OCI-LY7 (cell line): Measurements from ENCODE around the gene NDUFS6. TPM values are rescaled to one million over a fixed set of nuclear protein-coding genes. Genes with fewer than 3 reads are reported as not detected.

Experiments
- BruUV-seq: library from RNA; stranded (reverse); fragments of 400-500 nt; replicated peaks from 2 replicates; lab custom pipeline; 2021; lab: Mats Ljungman, UMichigan
- CTCF ChIA-PET: fragments of 300-600 bp; sonication (Branson Sonifier 250); formaldehyde crosslinking; loops from one replicate; lab custom pipeline; 2022; ENCODE audit warnings: antibody characterized with exemption; ENCODE audit not compliant: unreplicated experiment; lab: Charles Lee
- POLR2A ChIA-PET: fragments of 300-600 bp; sonication (Branson Sonifier 250); formaldehyde crosslinking; loops from one replicate; lab custom pipeline; 2022; ENCODE audit warnings: antibody characterized with exemption; lab: Charles Lee
- DNase-seq: peaks from one replicate; pipeline ENCODE4 v3.0.0-alpha.2; 2015; ENCODE audit warnings: low spot score
- H2AFZ ChIP-seq: fragments of 200-600 bp; sonication (generic), shearing (Covaris generic); 2 replicates; pipeline ENCODE4 v1.6.1; 2014; ENCODE audit warnings: mild to moderate bottlenecking, antibody characterized with exemption, low read length, moderate library complexity
- H3K27ac ChIP-seq: fragments of 200-600 bp; sonication (generic); 2 replicates; pipeline ENCODE4 v1.5.1; 2014; ENCODE audit warnings: mixed run types, low read depth, mild to moderate bottlenecking, moderate library complexity, low read length, inconsistent platforms; ENCODE audit not compliant: poor library complexity, severe bottlenecking
- H3K36me3 ChIP-seq: fragments of 200-600 bp; sonication (generic); 2 replicates; pipeline ENCODE4 v1.6.1; 2014; ENCODE audit warnings: mild to moderate bottlenecking, antibody characterized with exemption, low read length, moderate library complexity, mixed read lengths; ENCODE audit not compliant: insufficient read depth
- H3K4me1 ChIP-seq: fragments of 200-600 bp; sonication (generic); 2 replicates; pipeline ENCODE4 v1.5.1; 2014; ENCODE audit warnings: mild to moderate bottlenecking, low read length; ENCODE audit not compliant: insufficient read depth, poor library complexity, severe bottlenecking
- H3K4me2 ChIP-seq: fragments of 200-600 bp; sonication (generic); 2 replicates; pipeline ENCODE4 v1.6.1; 2014; ENCODE audit warnings: mild to moderate bottlenecking, low read length
- H3K4me3 ChIP-seq: fragments of 200-600 bp; sonication (generic); 2 replicates; pipeline ENCODE4 v1.5.1; 2014; ENCODE audit warnings: mild to moderate bottlenecking, low read depth, low read length; ENCODE audit not compliant: poor library complexity, severe bottlenecking
- H3K79me2 ChIP-seq: fragments of 200-600 bp; sonication (generic); 2 replicates; pipeline ENCODE4 v1.6.1; 2016; ENCODE audit warnings: low read depth, mild to moderate bottlenecking, low read length, moderate library complexity, mixed read lengths; ENCODE audit not compliant: insufficient read depth
- H3K9me2 ChIP-seq: fragments of 200-600 bp; sonication (generic); 2 replicates; pipeline ENCODE4 v1.6.1; 2016; ENCODE audit warnings: mild to moderate bottlenecking, low read length, mixed read lengths; ENCODE audit not compliant: insufficient read depth
- H3K9me3 ChIP-seq: fragments of 200-600 bp; sonication (generic); 2 replicates; pipeline ENCODE4 v1.6.1; 2014; ENCODE audit warnings: mild to moderate bottlenecking, mixed run types, low read length, mixed read lengths
- H4K20me1 ChIP-seq: fragments of 200-600 bp; sonication (generic); 2 replicates; pipeline ENCODE4 v1.6.1; 2014; ENCODE audit warnings: mild to moderate bottlenecking, antibody characterized with exemption, low read length, moderate library complexity, mixed read lengths; ENCODE audit not compliant: insufficient read depth
- EZH2phosphoT487 ChIP-seq: fragments of 200-600 bp; sonication (generic); IDR thresholded peaks from 2 replicates; pipeline ENCODE4 v1.6.1; 2018; ENCODE audit warnings: low read depth, borderline replicate concordance, mild to moderate bottlenecking, mixed run types, antibody characterized with exemption, low read length, moderate library complexity, mixed read lengths
- intact Hi-C: fragments of 100-400 bp; cut with micrococcal nuclease; formaldehyde crosslinking; loops from one replicate; pipeline ENCODE4 v1.10.0; 2022; ENCODE audit not compliant: unreplicated experiment
- total RNA-seq, 2 experiments: library from RNA; depleted of rRNA in 1 of 2; stranded (reverse); fragments of >200 nt in 1 of 2; shearing (Covaris generic) in 1 of 2; gene quantifications; 2 replicates each; pipeline ENCODE4 v1.2.3, GENCODE V29; 2014 to 2022
- TF ChIP-seq, protein P1 (sequence below): fragments of 200-600 bp; sonication (generic); conservative IDR thresholded peaks from 2 replicates; pipeline ENCODE4 v1.5.1; 2014; ENCODE audit warnings: mild to moderate bottlenecking, antibody characterized with exemption, low read length, moderate library complexity, mixed read lengths

NDUFS6 gene
- total RNA-seq, 2 experiments from 2014 or later, result 41.5 to 58.7 TPM

DNA sequence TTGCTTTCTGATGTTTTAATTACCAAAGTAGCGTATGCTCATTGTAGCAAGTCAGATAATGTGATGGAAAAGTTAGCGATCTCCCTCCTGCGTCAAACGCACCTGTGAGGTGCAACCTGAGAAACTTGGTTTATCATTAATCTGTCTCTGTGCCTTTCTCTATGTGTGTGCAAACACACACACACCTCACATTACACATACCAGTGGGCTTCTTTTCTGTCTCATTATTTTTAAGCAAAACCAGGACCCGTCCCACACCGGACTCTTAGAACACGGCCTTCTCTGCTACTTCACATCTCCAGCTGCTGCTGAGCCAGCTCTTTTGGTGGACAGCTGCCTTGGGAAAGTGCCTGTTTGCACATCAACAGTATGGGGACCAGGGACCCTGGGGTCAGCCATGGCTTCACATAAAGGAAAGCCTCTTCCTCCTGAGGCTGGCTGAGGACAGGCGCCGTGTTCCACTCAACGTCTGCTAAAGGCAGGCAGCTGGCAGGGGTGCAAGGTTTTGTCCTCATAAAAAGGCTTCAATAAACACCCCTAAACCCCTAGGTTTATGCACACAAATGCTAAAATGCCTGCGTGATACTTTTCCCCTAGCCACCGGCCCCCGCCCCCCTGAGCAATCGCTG is 45.8 kb upstream of the NDUFS6 start:
- no peaks in the 10 kb centered on the region for H3K9me3 ChIP-seq
- H2AFZ ChIP-seq, result no peak overlapping the region
- TF ChIP-seq, protein P1, sequence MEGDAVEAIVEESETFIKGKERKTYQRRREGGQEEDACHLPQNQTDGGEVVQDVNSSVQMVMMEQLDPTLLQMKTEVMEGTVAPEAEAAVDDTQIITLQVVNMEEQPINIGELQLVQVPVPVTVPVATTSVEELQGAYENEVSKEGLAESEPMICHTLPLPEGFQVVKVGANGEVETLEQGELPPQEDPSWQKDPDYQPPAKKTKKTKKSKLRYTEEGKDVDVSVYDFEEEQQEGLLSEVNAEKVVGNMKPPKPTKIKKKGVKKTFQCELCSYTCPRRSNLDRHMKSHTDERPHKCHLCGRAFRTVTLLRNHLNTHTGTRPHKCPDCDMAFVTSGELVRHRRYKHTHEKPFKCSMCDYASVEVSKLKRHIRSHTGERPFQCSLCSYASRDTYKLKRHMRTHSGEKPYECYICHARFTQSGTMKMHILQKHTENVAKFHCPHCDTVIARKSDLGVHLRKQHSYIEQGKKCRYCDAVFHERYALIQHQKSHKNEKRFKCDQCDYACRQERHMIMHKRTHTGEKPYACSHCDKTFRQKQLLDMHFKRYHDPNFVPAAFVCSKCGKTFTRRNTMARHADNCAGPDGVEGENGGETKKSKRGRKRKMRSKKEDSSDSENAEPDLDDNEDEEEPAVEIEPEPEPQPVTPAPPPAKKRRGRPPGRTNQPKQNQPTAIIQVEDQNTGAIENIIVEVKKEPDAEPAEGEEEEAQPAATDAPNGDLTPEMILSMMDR, result no peak
- TF ChIP-seq EZH2phosphoT487, result no peak
- DNase-seq, result no peak
- CTCF ChIA-PET, result no interaction called here
- H4K20me1 ChIP-seq, result no peaks in the 10 kb centered on the region
- H3K4me2 ChIP-seq, result no peak overlapping the region
- H3K36me3 ChIP-seq, result no peaks in the 10 kb centered on the region
- H3K4me1 ChIP-seq, result no peaks in the 10 kb centered on the region
- no peaks in the 10 kb centered on the region for H3K9me2 ChIP-seq
- intact Hi-C loops, result no loop called here
- H3K79me2 ChIP-seq, result no peaks in the 10 kb centered on the region
- H3K4me3 ChIP-seq, result no peak overlapping the region
- BruUV-seq, result no TSS peak
- POLR2A ChIA-PET, result no interaction called here
- no peak overlapping the region for H3K27ac ChIP-seq

DNA sequence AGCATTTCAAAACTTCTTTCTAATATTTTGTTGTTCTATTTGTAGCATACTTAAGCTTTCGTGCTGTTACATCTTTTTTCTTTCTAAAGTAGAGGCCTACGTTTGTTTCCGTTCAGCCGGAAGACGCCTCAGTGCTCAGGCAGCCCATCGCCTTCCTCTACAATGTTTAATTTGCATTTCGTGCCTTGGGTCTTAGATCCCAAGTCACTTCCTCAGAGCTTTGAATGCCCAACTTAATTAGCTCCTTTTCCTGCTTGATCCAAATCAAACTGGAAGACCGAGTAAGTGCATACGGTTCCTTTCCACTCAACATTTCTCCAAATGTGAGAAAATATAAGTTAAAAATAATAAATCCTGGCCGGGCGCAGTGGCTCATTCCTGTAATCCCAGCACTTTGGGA is 44.7 kb upstream of the NDUFS6 start:
- ChIA-PET POLR2A (no interaction called here), CTCF (no interaction called here)
- Histone ChIP-seq H2AFZ (no peak overlapping the region), H3K36me3 (no peaks in the 10 kb centered on the region), H3K4me3 (no peak overlapping the region), H4K20me1 (no peaks in the 10 kb centered on the region), H3K9me3 (no peaks in the 10 kb centered on the region), H3K27ac (no peak overlapping the region), H3K4me2 (no peak overlapping the region), H3K4me1 (no peaks in the 10 kb centered on the region), H3K9me2 (no peaks in the 10 kb centered on the region), H3K79me2 (no peaks in the 10 kb centered on the region)
- BruUV-seq, result no TSS peak
- intact Hi-C loops, result no loop called here
- no peak for DNase-seq
- TF ChIP-seq, protein P1, result no peak
- TF ChIP-seq EZH2phosphoT487, result no peak

DNA sequence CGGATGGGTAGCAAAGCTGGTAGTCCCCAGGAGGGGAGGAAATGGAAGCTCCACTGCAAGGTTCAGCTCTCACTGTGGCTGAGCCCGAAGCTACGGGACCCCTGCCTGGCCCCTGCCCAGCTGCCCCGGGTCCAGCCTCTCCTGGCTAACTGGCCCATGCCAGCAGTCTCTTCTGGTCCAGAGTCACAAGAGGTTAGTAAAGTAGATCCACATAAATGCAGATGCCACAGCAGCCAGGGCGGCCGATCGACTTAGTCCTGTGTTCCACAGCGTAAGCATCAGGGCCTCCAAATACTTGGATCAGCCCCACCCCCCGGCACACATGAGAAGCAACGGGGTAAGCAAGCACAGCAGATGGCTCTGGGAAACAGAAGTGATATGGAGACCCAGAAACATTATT is 43.7 kb upstream of the NDUFS6 start:
- intact Hi-C loops, result no loop called here
- Histone ChIP-seq H3K4me2 (no peak overlapping the region), H3K4me1 (no peaks in the 10 kb centered on the region), H3K4me3 (no peak overlapping the region), H2AFZ (no peak overlapping the region), H3K79me2 (no peaks in the 10 kb centered on the region), H3K36me3 (no peaks in the 10 kb centered on the region), H3K9me2 (no peaks in the 10 kb centered on the region), H3K9me3 (no peaks in the 10 kb centered on the region), H3K27ac (no peak overlapping the region), H4K20me1 (no peaks in the 10 kb centered on the region)
- CTCF ChIA-PET, result no interaction called here
- TF ChIP-seq, protein P1, result no peak
- no peak for TF ChIP-seq EZH2phosphoT487
- BruUV-seq, result no TSS peak
- POLR2A ChIA-PET, result interaction anchor here (0.7 kb wide), 1 partner anchor 164 kb away, joined by 3 read pairs; no protein-coding TSS in a partner anchor
- no peak for DNase-seq
